ENCODE data around the gene RASSF8.

The RASSF8 gene

GRCh38 chr12:26047401-26048226 lies 89.1 kb downstream of the RASSF8 start:
- TF ChIP-seq EZH2phosphoT487 (IDR thresholded peaks at IDR 0.05; ENCODE audit: low read depth) (no peak), CTCF (IDR thresholded peaks at IDR 0.05; ENCODE audit: low read depth, low read length) (0 out of 2 replicates have a peak, but pooled peaks have one; percentile 6)
- Histone ChIP-seq H3K79me2 (ENCODE audit: low read length) (no peaks in the 10 kb centered on the region), H3K27me3 (ENCODE audit: low read depth, low read length) (no peaks in the 10 kb centered on the region), H3K9ac (ENCODE audit: low read length) (no peak overlapping the region), H3K4me3 (ENCODE audit: low read length) (no peak overlapping the region), H2AFZ (ENCODE audit: low read depth, low read length) (no peak overlapping the region), H4K20me1 (ENCODE audit: insufficient read depth, low read length) (no peaks in the 10 kb centered on the region), H3K27ac (ENCODE audit: low read length) (no peak overlapping the region), H3K9me3 (ENCODE audit: insufficient read depth, low read length) (no peaks in the 10 kb centered on the region), H3K36me3 (replicated peaks; ENCODE audit: low read depth, low read length) (no peaks in the 10 kb centered on the region), H3K4me1 (ENCODE audit: low read length) (peaks cover 57% of the 10 kb centered on the region), H3K4me2 (ENCODE audit: low read length) (no peak overlapping the region)

- Histone ChIP-seq H3K4me1 (ENCODE audit: low read length) (peaks cover 31% of the 10 kb centered on the region), H4K20me1 (ENCODE audit: insufficient read depth, low read length) (no peaks in the 10 kb centered on the region), H3K4me2 (ENCODE audit: low read length) (no peak overlapping the region), H3K4me3 (ENCODE audit: low read length) (no peak overlapping the region), H3K9ac (ENCODE audit: low read length) (no peak overlapping the region), H3K79me2 (ENCODE audit: low read length) (no peaks in the 10 kb centered on the region), H3K27me3 (ENCODE audit: low read depth, low read length) (no peaks in the 10 kb centered on the region), H3K9me3 (ENCODE audit: insufficient read depth, low read length) (no peaks in the 10 kb centered on the region), H2AFZ (ENCODE audit: low read depth, low read length) (no peak overlapping the region), H3K36me3 (replicated peaks; ENCODE audit: low read depth, low read length) (no peaks in the 10 kb centered on the region), H3K27ac (ENCODE audit: low read length) (no peak overlapping the region)
- TF ChIP-seq CTCF (IDR thresholded peaks at IDR 0.05; ENCODE audit: low read depth, low read length), result no peak
- TF ChIP-seq EZH2phosphoT487 (IDR thresholded peaks at IDR 0.05; ENCODE audit: low read depth), result no peak
Observed at GRCh38 chr12:26052652-26053051, 94.2 kb downstream of the RASSF8 start.

GRCh38 chr12:26054383-26054782 lies 95.9 kb downstream of the RASSF8 start:
- Histone ChIP-seq H3K9me3 (ENCODE audit: insufficient read depth, low read length) (no peaks in the 10 kb centered on the region), H3K36me3 (replicated peaks; ENCODE audit: low read depth, low read length) (no peaks in the 10 kb centered on the region), H4K20me1 (ENCODE audit: insufficient read depth, low read length) (no peaks in the 10 kb centered on the region), H3K27me3 (ENCODE audit: low read depth, low read length) (no peaks in the 10 kb centered on the region), H3K4me2 (ENCODE audit: low read length) (no peak overlapping the region), H2AFZ (ENCODE audit: low read depth, low read length) (no peak overlapping the region), H3K79me2 (ENCODE audit: low read length) (no peaks in the 10 kb centered on the region), H3K4me1 (ENCODE audit: low read length) (peaks cover 40% of the 10 kb centered on the region), H3K4me3 (ENCODE audit: low read length) (no peak overlapping the region), H3K9ac (ENCODE audit: low read length) (no peak overlapping the region), H3K27ac (ENCODE audit: low read length) (no peak overlapping the region)
- no peak for TF ChIP-seq EZH2phosphoT487 (IDR thresholded peaks at IDR 0.05; ENCODE audit: low read depth)
- no peak for TF ChIP-seq CTCF (IDR thresholded peaks at IDR 0.05; ENCODE audit: low read depth, low read length)

GRCh38 chr12:26055087-26055486 lies 96.6 kb downstream of the RASSF8 start:
- no peak overlapping the region for H2AFZ ChIP-seq (ENCODE audit: low read depth, low read length)
- no peak overlapping the region for H3K4me3 ChIP-seq (ENCODE audit: low read length)
- TF ChIP-seq EZH2phosphoT487 (IDR thresholded peaks at IDR 0.05; ENCODE audit: low read depth), result no peak
- TF ChIP-seq CTCF (IDR thresholded peaks at IDR 0.05; ENCODE audit: low read depth, low read length), result no peak
- H4K20me1 ChIP-seq (ENCODE audit: insufficient read depth, low read length), result no peaks in the 10 kb centered on the region
- no peak overlapping the region for H3K9ac ChIP-seq (ENCODE audit: low read length)
- no peaks in the 10 kb centered on the region for H3K79me2 ChIP-seq (ENCODE audit: low read length)
- no peak overlapping the region for H3K4me2 ChIP-seq (ENCODE audit: low read length)
- no peak overlapping the region for H3K27ac ChIP-seq (ENCODE audit: low read length)
- H3K4me1 ChIP-seq (ENCODE audit: low read length), result peaks cover 40% of the 10 kb centered on the region
- no peaks in the 10 kb centered on the region for H3K36me3 ChIP-seq (replicated peaks; ENCODE audit: low read depth, low read length)
- no peaks in the 10 kb centered on the region for H3K27me3 ChIP-seq (ENCODE audit: low read depth, low read length)
- no peaks in the 10 kb centered on the region for H3K9me3 ChIP-seq (ENCODE audit: insufficient read depth, low read length)
